DOHH2 (cell line): ENCODE results near the gene P2RY11.

ENCODE experiments used
- H3F3A ChIP-seq: fragments of 200-600 bp; sonication (generic), shearing (Covaris generic); 2 replicates; pipeline ENCODE4 v1.6.0; 2016; ENCODE audit warnings: antibody characterized with exemption, mild to moderate bottlenecking; ENCODE audit not compliant: control insufficient read depth, insufficient read depth
- H3K27ac ChIP-seq: fragments of 200-600 bp; sonication (generic); 2 replicates; pipeline ENCODE4 v1.5.1; 2014; ENCODE audit warnings: low read depth, mild to moderate bottlenecking, low read length, moderate library complexity
- H3K27me3 ChIP-seq: fragments of 200-600 bp; sonication (generic); 2 replicates; pipeline ENCODE4 v1.6.1; 2014; ENCODE audit warnings: mild to moderate bottlenecking, low read length, mixed read lengths; ENCODE audit not compliant: control insufficient read depth
- H3K36me3 ChIP-seq: fragments of 200-600 bp; sonication (generic); 2 replicates; pipeline ENCODE4 v1.6.1; 2014; ENCODE audit warnings: mild to moderate bottlenecking, low read length, moderate library complexity, mixed read lengths; ENCODE audit not compliant: control insufficient read depth
- H3K4me1 ChIP-seq: fragments of 200-600 bp; sonication (generic); 2 replicates; pipeline ENCODE4 v1.6.1; 2014; ENCODE audit warnings: mild to moderate bottlenecking, low read length, mixed read lengths; ENCODE audit not compliant: control insufficient read depth
- H3K4me2 ChIP-seq: fragments of 200-600 bp; sonication (generic); 2 replicates; pipeline ENCODE4 v1.6.0; 2014; ENCODE audit warnings: mild to moderate bottlenecking, low read length, moderate library complexity
- H3K4me3 ChIP-seq: fragments of 200-600 bp; sonication (generic); 2 replicates; pipeline ENCODE4 v1.5.1; 2014; ENCODE audit warnings: mild to moderate bottlenecking, low read length, mixed read lengths
- H3K79me2 ChIP-seq: fragments of 200-600 bp; sonication (generic); 2 replicates; pipeline ENCODE4 v1.6.1; 2014; ENCODE audit warnings: mild to moderate bottlenecking, low read length, mixed read lengths; ENCODE audit not compliant: control insufficient read depth
- H3K9me2 ChIP-seq: fragments of 200-600 bp; sonication (generic); replicated peaks from 2 replicates; pipeline ENCODE4 v1.6.1; 2014; ENCODE audit warnings: mild to moderate bottlenecking, low read length, mixed read lengths; ENCODE audit not compliant: control insufficient read depth
- H3K9me3 ChIP-seq: fragments of 200-600 bp; sonication (generic); 2 replicates; pipeline ENCODE4 v1.6.1; 2014; ENCODE audit warnings: antibody characterized with exemption, low read length, mixed read lengths; ENCODE audit not compliant: control insufficient read depth, insufficient read depth
- H4K20me1 ChIP-seq: fragments of 200-600 bp; sonication (generic); 2 replicates; pipeline ENCODE4 v1.6.0; 2014; ENCODE audit warnings: low read depth, mild to moderate bottlenecking, antibody characterized with exemption, low read length, moderate library complexity; ENCODE audit not compliant: control insufficient read depth, insufficient read depth
- EZH2phosphoT487 ChIP-seq: fragments of 200-600 bp; sonication (generic); IDR thresholded peaks from 2 replicates; pipeline ENCODE4 v1.6.1; 2017; ENCODE audit warnings: borderline replicate concordance, mild to moderate bottlenecking, antibody characterized with exemption, low read length, moderate library complexity, mixed read lengths
- TF ChIP-seq, protein P1 (sequence below): fragments of 200-600 bp; sonication (generic); IDR thresholded peaks from one replicate; pipeline ENCODE4 v1.5.1; 2014; ENCODE audit warnings: antibody characterized with exemption, mild to moderate bottlenecking, low read depth, low read length; ENCODE audit not compliant: poor library complexity, severe bottlenecking

The P2RY11 gene

GRCh38 chr19:10112037-10112761 is 706 bp downstream of the P2RY11 start:
- no peaks in the 10 kb centered on the region for H3K9me2 ChIP-seq
- H4K20me1 ChIP-seq = no peaks in the 10 kb centered on the region; the same call in 1 of the 2 replicates
- H3K4me2 ChIP-seq = peak overlapping the region; percentile 57
- no peaks in the 10 kb centered on the region for H3K9me3 ChIP-seq
- H3K4me1 ChIP-seq = peaks cover 58% of the 10 kb centered on the region
- peak overlapping the region; percentile 64 for H3K27ac ChIP-seq
- H3K36me3 ChIP-seq = peaks cover 86% of the 10 kb centered on the region
- TF ChIP-seq EZH2phosphoT487 = no peak
- TF ChIP-seq, protein P1, sequence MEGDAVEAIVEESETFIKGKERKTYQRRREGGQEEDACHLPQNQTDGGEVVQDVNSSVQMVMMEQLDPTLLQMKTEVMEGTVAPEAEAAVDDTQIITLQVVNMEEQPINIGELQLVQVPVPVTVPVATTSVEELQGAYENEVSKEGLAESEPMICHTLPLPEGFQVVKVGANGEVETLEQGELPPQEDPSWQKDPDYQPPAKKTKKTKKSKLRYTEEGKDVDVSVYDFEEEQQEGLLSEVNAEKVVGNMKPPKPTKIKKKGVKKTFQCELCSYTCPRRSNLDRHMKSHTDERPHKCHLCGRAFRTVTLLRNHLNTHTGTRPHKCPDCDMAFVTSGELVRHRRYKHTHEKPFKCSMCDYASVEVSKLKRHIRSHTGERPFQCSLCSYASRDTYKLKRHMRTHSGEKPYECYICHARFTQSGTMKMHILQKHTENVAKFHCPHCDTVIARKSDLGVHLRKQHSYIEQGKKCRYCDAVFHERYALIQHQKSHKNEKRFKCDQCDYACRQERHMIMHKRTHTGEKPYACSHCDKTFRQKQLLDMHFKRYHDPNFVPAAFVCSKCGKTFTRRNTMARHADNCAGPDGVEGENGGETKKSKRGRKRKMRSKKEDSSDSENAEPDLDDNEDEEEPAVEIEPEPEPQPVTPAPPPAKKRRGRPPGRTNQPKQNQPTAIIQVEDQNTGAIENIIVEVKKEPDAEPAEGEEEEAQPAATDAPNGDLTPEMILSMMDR = no peak
- peak overlapping the region; percentile 5; the same call in 1 of the 2 replicates for H3K4me3 ChIP-seq
- peaks cover 27% of the 10 kb centered on the region for H3K79me2 ChIP-seq
- H3F3A ChIP-seq = peaks cover 39% of the 10 kb centered on the region
- no peaks in the 10 kb centered on the region for H3K27me3 ChIP-seq

DNA sequence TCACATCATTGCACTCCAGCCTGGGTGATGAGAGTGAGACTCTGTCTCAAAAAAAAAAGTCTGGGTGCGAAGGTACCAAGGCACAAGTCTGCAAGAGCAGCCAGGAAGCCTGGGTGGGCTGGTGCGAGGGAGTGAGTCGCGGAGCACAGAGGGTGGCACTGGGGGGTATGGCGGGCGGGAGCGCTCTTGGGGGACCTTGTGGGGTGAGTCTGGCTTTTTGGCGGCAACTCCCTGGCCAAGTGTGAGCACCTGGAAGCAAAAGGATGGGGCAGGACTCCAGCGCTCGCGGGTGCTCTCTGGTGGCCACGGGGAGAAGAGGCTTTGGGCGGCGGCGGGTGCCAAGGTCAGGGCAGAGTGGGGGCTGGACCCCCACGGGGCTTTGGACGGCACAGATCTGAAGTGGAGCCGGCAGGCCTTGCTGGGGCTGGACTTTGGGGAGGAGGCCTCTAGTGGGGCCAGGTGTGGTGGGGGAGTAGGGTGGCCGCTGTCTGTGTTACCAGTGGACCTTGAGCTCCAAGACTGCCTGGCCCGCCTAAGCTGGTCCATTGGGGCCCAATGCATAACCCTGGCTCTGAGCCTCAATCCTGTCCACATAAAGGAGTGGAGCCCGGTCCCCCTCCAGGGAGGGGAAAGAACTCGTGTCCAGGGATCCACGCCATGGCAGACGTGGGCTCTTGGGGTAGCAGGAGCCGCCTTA is 1.6 kb downstream of the P2RY11 start:
- TF ChIP-seq, protein P1 = peak; percentile 93
- TF ChIP-seq EZH2phosphoT487 = no peak
- peak overlapping the region; percentile 64 for H3K27ac ChIP-seq
- peaks cover 84% of the 10 kb centered on the region for H3K36me3 ChIP-seq
- H3K79me2 ChIP-seq = peaks cover 24% of the 10 kb centered on the region
- H3K27me3 ChIP-seq = no peaks in the 10 kb centered on the region
- H3F3A ChIP-seq = peaks cover 33% of the 10 kb centered on the region
- peaks cover 49% of the 10 kb centered on the region for H3K4me1 ChIP-seq
- H3K4me3 ChIP-seq = peak overlapping the region; percentile 5; the same call in 1 of the 2 replicates
- H3K9me2 ChIP-seq = no peaks in the 10 kb centered on the region
- H3K9me3 ChIP-seq = no peaks in the 10 kb centered on the region
- H4K20me1 ChIP-seq = no peaks in the 10 kb centered on the region; the same call in 1 of the 2 replicates
- peak overlapping the region; percentile 57 for H3K4me2 ChIP-seq

DNA sequence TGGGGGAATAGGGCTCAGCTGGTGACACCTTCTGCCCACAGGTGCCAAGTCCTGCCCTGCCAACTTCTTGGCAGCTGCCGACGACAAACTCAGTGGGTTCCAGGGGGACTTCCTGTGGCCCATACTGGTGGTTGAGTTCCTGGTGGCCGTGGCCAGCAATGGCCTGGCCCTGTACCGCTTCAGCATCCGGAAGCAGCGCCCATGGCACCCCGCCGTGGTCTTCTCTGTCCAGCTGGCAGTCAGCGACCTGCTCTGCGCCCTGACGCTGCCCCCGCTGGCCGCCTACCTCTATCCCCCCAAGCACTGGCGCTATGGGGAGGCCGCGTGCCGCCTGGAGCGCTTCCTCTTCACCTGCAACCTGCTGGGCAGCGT is 2.1 kb downstream of the P2RY11 start:
- Histone ChIP-seq H3K27ac (0 out of 2 replicates have a peak overlapping the region, but pooled peaks have one; percentile 64), H3K4me2 (peak overlapping the region; percentile 57; the same call in 1 of the 2 replicates)

More for the DNA sequence above, 2.1 kb downstream of the P2RY11 start:
- Histone ChIP-seq H4K20me1 (no peaks in the 10 kb centered on the region; the same call in 1 of the 2 replicates), H3K36me3 (peaks cover 84% of the 10 kb centered on the region), H3K27me3 (no peaks in the 10 kb centered on the region), H3F3A (peaks cover 28% of the 10 kb centered on the region), H3K4me3 (no peak overlapping the region), H3K79me2 (peaks cover 24% of the 10 kb centered on the region), H3K9me3 (no peaks in the 10 kb centered on the region), H3K9me2 (no peaks in the 10 kb centered on the region), H3K4me1 (peaks cover 46% of the 10 kb centered on the region)
- no peak for TF ChIP-seq EZH2phosphoT487
- TF ChIP-seq, protein P1 = no peak
